GM19328 (cell line): ENCODE data around the gene CRISPLD2.
"Not testable (repeated sequence)": the region's sequence is repeated elsewhere in the genome, so short reads cannot be mapped to it uniquely, and the experiment has no call there.

Experiments used
- ATAC-seq: cut with Tn5 transposase; IDR thresholded peaks from one replicate; pipeline ENCODE4 v1.9.1; 2021; ENCODE audit warnings: mild to moderate bottlenecking, moderate library complexity; ENCODE audit not compliant: unreplicated experiment

Gene CRISPLD2

GRCh38 chr16:84839054-84839453, 19.3 kb downstream of the CRISPLD2 start:
- no peak for ATAC-seq

- no peak for ATAC-seq
Measured at GRCh38 chr16:84839956-84840355, 20.2 kb downstream of the CRISPLD2 start.

- ATAC-seq, result no peak
Measured at GRCh38 chr16:84840687-84841627, 21.2 kb downstream of the CRISPLD2 start.

- ATAC-seq, result no peak
Measured at GRCh38 chr16:84841787-84842300, 22.1 kb downstream of the CRISPLD2 start.

- no peak for ATAC-seq
Measured at GRCh38 chr16:84842516-84843148, 22.8 kb downstream of the CRISPLD2 start.

GRCh38 chr16:84843149-84844048, 23.6 kb downstream of the CRISPLD2 start:
- no peak for ATAC-seq

- no peak for ATAC-seq
Measured at GRCh38 chr16:84844049-84844350, 24.2 kb downstream of the CRISPLD2 start.

- ATAC-seq, result no peak
Measured at GRCh38 chr16:84844559-84845495, 25.0 kb downstream of the CRISPLD2 start.

- no peak for ATAC-seq
Measured at GRCh38 chr16:84845496-84846002, 25.8 kb downstream of the CRISPLD2 start.

- no peak for ATAC-seq
Measured at GRCh38 chr16:84847564-84848355, 28.0 kb downstream of the CRISPLD2 start.

- ATAC-seq, result no peak
Measured at GRCh38 chr16:84848986-84849634, 29.3 kb downstream of the CRISPLD2 start.

GRCh38 chr16:84849751-84850150, 30.0 kb downstream of the CRISPLD2 start:
- ATAC-seq, result no peak

- no peak for ATAC-seq
Measured at GRCh38 chr16:84850714-84851113, 30.9 kb downstream of the CRISPLD2 start.

- no peak for ATAC-seq
Measured at GRCh38 chr16:84851192-84852127, 31.7 kb downstream of the CRISPLD2 start.

GRCh38 chr16:84853534-84853933, 33.7 kb downstream of the CRISPLD2 start:
- no peak for ATAC-seq

GRCh38 chr16:84854759-84855158, 35.0 kb downstream of the CRISPLD2 start:
- no peak for ATAC-seq

GRCh38 chr16:84855435-84856202, 35.8 kb downstream of the CRISPLD2 start:
- ATAC-seq, result not testable (repeated sequence)
